ENCODE data around the gene TTC23. TPM values are rescaled to one million over a fixed set of nuclear protein-coding genes. Genes with fewer than 3 reads are reported as not detected.
A peak's percentile ranks its signal among the peaks of the same experiment; 100 is the strongest.

TTC23 gene
- total RNA-seq, 1 donor from 2014 or later, result 21.9 TPM

GRCh38 chr15:99180964-99181306 lies 68.4 kb downstream of the TTC23 start:
- no peaks in the 10 kb centered on the region for H3K27me3 ChIP-seq (ENCODE audit: control insufficient read depth in 3 of 3, insufficient read depth in 3 of 3, low read length in 3 of 3)
- H3K9ac ChIP-seq (ENCODE audit: low read depth in 1 of 3, low read length in 3 of 3), result peak overlapping the region; percentile 39 to 63 (median 58)
- H3K36me3 ChIP-seq (ENCODE audit: control insufficient read depth in 3 of 3, insufficient read depth in 3 of 3, low read length in 3 of 3), result no peaks in the 10 kb centered on the region
- no peaks in the 10 kb centered on the region for H3K9me3 ChIP-seq (ENCODE audit: control insufficient read depth in 3 of 3, low read length in 3 of 3)
- peak overlapping the region; percentile 88 for H3K27ac ChIP-seq (ENCODE audit: low read depth, low read length)
- H3K4me3 ChIP-seq (ENCODE audit: low read length in 3 of 3), result peak overlapping the region; percentile 4 to 42 (median 34)
- H3K4me1 ChIP-seq (ENCODE audit: control insufficient read depth in 3 of 3, insufficient read depth in 3 of 3, low read length in 3 of 3), result peaks cover 38 to 53% (median 46%) of the 10 kb centered on the region in 3 donors

- peak overlapping the region in 1 of 3 donors; percentile 34 for H3K4me3 ChIP-seq (ENCODE audit: low read length in 3 of 3)
- no peaks in the 10 kb centered on the region for H3K9me3 ChIP-seq (ENCODE audit: control insufficient read depth in 3 of 3, low read length in 3 of 3)
- H3K36me3 ChIP-seq (ENCODE audit: control insufficient read depth in 3 of 3, insufficient read depth in 3 of 3, low read length in 3 of 3), result no peaks in the 10 kb centered on the region
- no peak overlapping the region for H3K9ac ChIP-seq (ENCODE audit: low read depth in 1 of 3, low read length in 3 of 3)
- H3K27ac ChIP-seq (ENCODE audit: low read depth, low read length), result peak overlapping the region; percentile 88
- H3K27me3 ChIP-seq (ENCODE audit: control insufficient read depth in 3 of 3, insufficient read depth in 3 of 3, low read length in 3 of 3), result no peaks in the 10 kb centered on the region
- H3K4me1 ChIP-seq (ENCODE audit: control insufficient read depth in 3 of 3, insufficient read depth in 3 of 3, low read length in 3 of 3), result peaks cover 44 to 59% (median 52%) of the 10 kb centered on the region in 3 donors
Measured at GRCh38 chr15:99180086-99180963, 69.1 kb downstream of the TTC23 start.

GRCh38 chr15:99177679-99178078 lies 71.7 kb downstream of the TTC23 start:
- Histone ChIP-seq H3K4me3 (ENCODE audit: low read length in 3 of 3) (no peak overlapping the region), H3K9ac (ENCODE audit: low read depth in 1 of 3, low read length in 3 of 3) (no peak overlapping the region), H3K27me3 (ENCODE audit: control insufficient read depth in 3 of 3, insufficient read depth in 3 of 3, low read length in 3 of 3) (no peaks in the 10 kb centered on the region), H3K4me1 (ENCODE audit: control insufficient read depth in 3 of 3, insufficient read depth in 3 of 3, low read length in 3 of 3) (peaks cover 67 to 79% (median 75%) of the 10 kb centered on the region in 3 donors), H3K9me3 (ENCODE audit: control insufficient read depth in 3 of 3, low read length in 3 of 3) (no peaks in the 10 kb centered on the region), H3K27ac (ENCODE audit: low read depth, low read length) (no peak overlapping the region), H3K36me3 (ENCODE audit: control insufficient read depth in 3 of 3, insufficient read depth in 3 of 3, low read length in 3 of 3) (peaks cover 0 to 3% (median 2%) of the 10 kb centered on the region in 3 donors)

GRCh38 chr15:99176757-99177156 lies 72.6 kb downstream of the TTC23 start:
- peaks cover 66 to 81% (median 72%) of the 10 kb centered on the region in 3 donors for H3K4me1 ChIP-seq (ENCODE audit: control insufficient read depth in 3 of 3, insufficient read depth in 3 of 3, low read length in 3 of 3)
- H3K27ac ChIP-seq (ENCODE audit: low read depth, low read length), result peak overlapping the region; percentile 85
- H3K36me3 ChIP-seq (ENCODE audit: control insufficient read depth in 3 of 3, insufficient read depth in 3 of 3, low read length in 3 of 3), result peaks cover 0 to 3% (median 2%) of the 10 kb centered on the region in 3 donors

GRCh38 chr15:99174567-99175395 lies 74.6 kb downstream of the TTC23 start:
- peaks cover 0 to 3% (median 2%) of the 10 kb centered on the region in 3 donors for H3K36me3 ChIP-seq (ENCODE audit: control insufficient read depth in 3 of 3, insufficient read depth in 3 of 3, low read length in 3 of 3)
- H3K4me1 ChIP-seq (ENCODE audit: control insufficient read depth in 3 of 3, insufficient read depth in 3 of 3, low read length in 3 of 3), result peaks cover 59 to 83% (median 72%) of the 10 kb centered on the region in 3 donors
- peak overlapping the region; percentile 85 for H3K27ac ChIP-seq (ENCODE audit: low read depth, low read length)
- H3K9me3 ChIP-seq (ENCODE audit: control insufficient read depth in 3 of 3, low read length in 3 of 3), result no peaks in the 10 kb centered on the region
- H3K9ac ChIP-seq (ENCODE audit: low read depth in 1 of 3, low read length in 3 of 3), result peak overlapping the region; percentile 60 to 80 (median 75)
- no peaks in the 10 kb centered on the region for H3K27me3 ChIP-seq (ENCODE audit: control insufficient read depth in 3 of 3, insufficient read depth in 3 of 3, low read length in 3 of 3)
- peak overlapping the region; percentile 45 to 65 (median 61) for H3K4me3 ChIP-seq (ENCODE audit: low read length in 3 of 3)

More at GRCh38 chr15:99176757-99177156, 72.6 kb downstream of the TTC23 start:
- no peak overlapping the region for H3K4me3 ChIP-seq (ENCODE audit: low read length in 3 of 3)
- H3K9me3 ChIP-seq (ENCODE audit: control insufficient read depth in 3 of 3, low read length in 3 of 3), result no peaks in the 10 kb centered on the region
- peak overlapping the region in 1 of 3 donors; percentile 57 for H3K9ac ChIP-seq (ENCODE audit: low read depth in 1 of 3, low read length in 3 of 3)
- no peaks in the 10 kb centered on the region for H3K27me3 ChIP-seq (ENCODE audit: control insufficient read depth in 3 of 3, insufficient read depth in 3 of 3, low read length in 3 of 3)

GRCh38 chr15:99172989-99173388 lies 76.4 kb downstream of the TTC23 start:
- Histone ChIP-seq H3K4me3 (ENCODE audit: low read length in 3 of 3) (no peak overlapping the region), H3K27me3 (ENCODE audit: control insufficient read depth in 3 of 3, insufficient read depth in 3 of 3, low read length in 3 of 3) (no peaks in the 10 kb centered on the region), H3K36me3 (ENCODE audit: control insufficient read depth in 3 of 3, insufficient read depth in 3 of 3, low read length in 3 of 3) (peaks cover 0 to 3% (median 2%) of the 10 kb centered on the region in 3 donors), H3K9me3 (ENCODE audit: control insufficient read depth in 3 of 3, low read length in 3 of 3) (no peaks in the 10 kb centered on the region), H3K4me1 (ENCODE audit: control insufficient read depth in 3 of 3, insufficient read depth in 3 of 3, low read length in 3 of 3) (peaks cover 73 to 89% (median 84%) of the 10 kb centered on the region in 3 donors), H3K9ac (ENCODE audit: low read depth in 1 of 3, low read length in 3 of 3) (peak overlapping the region in 1 of 3 donors; percentile 3), H3K27ac (ENCODE audit: low read depth, low read length) (peak overlapping the region; percentile 37)

- Histone ChIP-seq H3K36me3 (ENCODE audit: control insufficient read depth in 3 of 3, insufficient read depth in 3 of 3, low read length in 3 of 3) (peaks cover 0 to 3% (median 2%) of the 10 kb centered on the region in 3 donors), H3K4me1 (ENCODE audit: control insufficient read depth in 3 of 3, insufficient read depth in 3 of 3, low read length in 3 of 3) (peaks cover 78 to 95% (median 90%) of the 10 kb centered on the region in 3 donors), H3K27ac (ENCODE audit: low read depth, low read length) (peak overlapping the region; percentile 97), H3K27me3 (ENCODE audit: control insufficient read depth in 3 of 3, insufficient read depth in 3 of 3, low read length in 3 of 3) (no peaks in the 10 kb centered on the region), H3K9ac (ENCODE audit: low read depth in 1 of 3, low read length in 3 of 3) (no peak overlapping the region), H3K9me3 (ENCODE audit: control insufficient read depth in 3 of 3, low read length in 3 of 3) (no peaks in the 10 kb centered on the region), H3K4me3 (ENCODE audit: low read length in 3 of 3) (no peak overlapping the region)
Measured at GRCh38 chr15:99172171-99172570, 77.2 kb downstream of the TTC23 start.

- no peak overlapping the region for H3K4me3 ChIP-seq (ENCODE audit: low read length in 3 of 3)
- H3K27ac ChIP-seq (ENCODE audit: low read depth, low read length), result peak overlapping the region; percentile 97
- no peaks in the 10 kb centered on the region for H3K27me3 ChIP-seq (ENCODE audit: control insufficient read depth in 3 of 3, insufficient read depth in 3 of 3, low read length in 3 of 3)
- H3K9ac ChIP-seq (ENCODE audit: low read depth in 1 of 3, low read length in 3 of 3), result peak overlapping the region; percentile 20 to 66 (median 25)
- H3K36me3 ChIP-seq (ENCODE audit: control insufficient read depth in 3 of 3, insufficient read depth in 3 of 3, low read length in 3 of 3), result peaks cover 0 to 3% (median 2%) of the 10 kb centered on the region in 3 donors
- peaks cover 73 to 95% (median 86%) of the 10 kb centered on the region in 3 donors for H3K4me1 ChIP-seq (ENCODE audit: control insufficient read depth in 3 of 3, insufficient read depth in 3 of 3, low read length in 3 of 3)
- H3K9me3 ChIP-seq (ENCODE audit: control insufficient read depth in 3 of 3, low read length in 3 of 3), result no peaks in the 10 kb centered on the region
Measured at GRCh38 chr15:99170476-99171065, 78.8 kb downstream of the TTC23 start.

GRCh38 chr15:99169769-99170311 lies 79.5 kb downstream of the TTC23 start:
- H3K9ac ChIP-seq (ENCODE audit: low read depth in 1 of 3, low read length in 3 of 3), result peak overlapping the region; percentile 25 to 66 (median 42)
- H3K36me3 ChIP-seq (ENCODE audit: control insufficient read depth in 3 of 3, insufficient read depth in 3 of 3, low read length in 3 of 3), result peaks cover 0 to 5% (median 2%) of the 10 kb centered on the region in 3 donors
- no peaks in the 10 kb centered on the region for H3K27me3 ChIP-seq (ENCODE audit: control insufficient read depth in 3 of 3, insufficient read depth in 3 of 3, low read length in 3 of 3)
- peaks cover 66 to 94% (median 79%) of the 10 kb centered on the region in 3 donors for H3K4me1 ChIP-seq (ENCODE audit: control insufficient read depth in 3 of 3, insufficient read depth in 3 of 3, low read length in 3 of 3)
- peak overlapping the region; percentile 97 for H3K27ac ChIP-seq (ENCODE audit: low read depth, low read length)
- H3K9me3 ChIP-seq (ENCODE audit: control insufficient read depth in 3 of 3, low read length in 3 of 3), result no peaks in the 10 kb centered on the region
- no peak overlapping the region for H3K4me3 ChIP-seq (ENCODE audit: low read length in 3 of 3)
